LNCAP (cell line): ENCODE results near the gene FCSK.

ENCODE experiments used
- CTCF ChIP-seq: fragments of 450-650 bp; IDR thresholded peaks from 2 replicates; pipeline ENCODE4 v1.5.1; 2017; ENCODE audit warnings: mild to moderate bottlenecking

Gene FCSK

GRCh38 chr16:70442344-70442743 is 12.1 kb upstream of the FCSK start:
- no peak for TF ChIP-seq CTCF

GRCh38 chr16:70444249-70445063 is 9.9 kb upstream of the FCSK start:
- TF ChIP-seq CTCF, result no peak

- TF ChIP-seq CTCF, result no peak
Measured at GRCh38 chr16:70448075-70448474, 6.3 kb upstream of the FCSK start.

DNA sequence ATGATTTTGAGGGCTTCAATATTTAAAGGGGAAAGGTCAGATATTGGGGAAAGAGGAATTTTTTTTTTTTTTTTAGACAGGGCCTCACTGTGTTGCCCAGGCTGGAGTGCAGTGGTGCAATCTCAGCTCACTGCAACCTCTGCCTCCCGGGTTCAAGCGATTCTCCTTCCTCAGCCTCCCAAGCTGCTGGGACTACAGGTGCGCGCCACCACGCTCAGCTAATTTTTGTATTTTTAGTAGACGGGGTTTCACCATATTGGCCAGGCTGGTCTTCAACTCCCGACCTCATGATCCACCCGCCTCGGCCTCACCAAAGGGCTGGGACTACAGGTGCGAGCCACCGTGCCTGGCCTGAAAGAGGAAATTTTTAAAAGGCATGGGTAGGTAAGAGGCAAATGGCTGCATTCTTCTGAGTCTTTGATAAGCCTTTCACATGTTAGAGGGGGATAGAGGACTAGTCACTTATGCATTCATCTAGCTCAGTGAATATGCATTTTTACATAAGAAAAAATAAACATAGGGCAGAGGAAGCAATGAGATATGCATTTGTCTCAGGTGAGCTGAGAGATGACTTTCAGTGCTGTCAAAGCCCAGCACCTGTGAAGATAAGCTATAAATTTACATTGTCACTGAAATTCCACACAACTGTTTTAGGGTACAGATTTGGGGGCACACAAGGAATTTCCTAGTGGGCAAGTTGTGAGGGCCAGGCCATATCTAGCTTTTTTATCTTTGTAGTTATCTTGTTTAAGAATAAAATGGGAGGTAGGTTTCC is 1.1 kb upstream of the FCSK start:
- no peak for TF ChIP-seq CTCF

DNA sequence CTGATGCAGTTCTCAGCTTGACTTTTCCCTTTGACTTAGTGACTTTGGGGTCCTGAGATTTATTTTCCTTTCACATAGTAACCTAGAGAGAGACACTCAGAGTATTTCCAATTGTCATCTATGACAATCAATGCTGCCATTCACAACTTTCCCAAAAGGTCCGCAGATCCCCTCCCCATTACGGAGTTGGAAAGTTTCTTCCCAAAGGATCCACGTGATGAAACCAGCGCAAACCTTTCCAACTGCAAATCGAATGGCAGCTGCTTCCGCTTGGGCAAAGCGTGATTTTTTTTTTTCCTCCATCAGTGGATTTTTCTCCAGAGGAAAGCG is 538 bp upstream of the FCSK start:
- no peak for TF ChIP-seq CTCF

- TF ChIP-seq CTCF, result no peak
Measured at GRCh38 chr16:70455910-70456309, 1.5 kb downstream of the FCSK start.

DNA sequence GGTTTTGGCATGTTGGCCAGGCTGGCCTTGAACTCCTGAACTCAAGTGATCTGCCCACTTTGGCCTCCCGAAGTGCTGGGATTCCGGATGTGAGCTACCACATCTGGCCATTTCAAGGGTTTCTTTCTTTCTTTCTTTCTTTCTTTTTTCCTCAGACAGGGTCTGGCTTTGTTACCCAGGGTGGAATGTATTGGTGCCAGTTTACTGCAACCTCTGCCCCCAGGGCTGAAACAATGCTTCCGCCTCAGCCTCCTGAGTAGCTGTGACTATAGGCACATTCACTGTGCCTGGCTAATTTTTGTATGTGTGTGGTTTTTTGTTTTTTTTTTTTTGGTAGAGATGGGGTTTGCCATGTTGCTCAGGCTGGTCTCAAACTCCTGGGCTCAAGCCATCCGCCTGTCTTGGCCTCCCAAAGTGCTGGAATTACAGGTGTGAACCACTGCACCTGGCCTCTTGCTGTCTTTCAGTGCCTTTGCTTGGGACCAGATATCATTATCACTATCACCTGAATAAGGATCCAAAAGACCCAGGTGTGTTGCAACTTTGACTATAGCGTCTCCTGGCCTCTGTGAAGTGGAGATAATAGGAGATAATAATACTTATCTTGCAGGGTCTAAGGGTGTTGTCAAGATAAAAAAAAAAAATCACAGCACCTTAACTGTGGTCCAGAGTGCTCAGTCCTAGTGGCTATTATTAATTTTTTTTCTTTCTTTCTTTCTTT is 3.2 kb downstream of the FCSK start:
- no peak for TF ChIP-seq CTCF
